HG02610 (cell line): Measurements from ENCODE around the gene TTI1.

Source experiments
- ATAC-seq: cut with Tn5 transposase; IDR thresholded peaks from one replicate; pipeline ENCODE4 v1.9.1; 2021; ENCODE audit warnings: mild to moderate bottlenecking, moderate library complexity; ENCODE audit not compliant: unreplicated experiment

Gene TTI1

DNA sequence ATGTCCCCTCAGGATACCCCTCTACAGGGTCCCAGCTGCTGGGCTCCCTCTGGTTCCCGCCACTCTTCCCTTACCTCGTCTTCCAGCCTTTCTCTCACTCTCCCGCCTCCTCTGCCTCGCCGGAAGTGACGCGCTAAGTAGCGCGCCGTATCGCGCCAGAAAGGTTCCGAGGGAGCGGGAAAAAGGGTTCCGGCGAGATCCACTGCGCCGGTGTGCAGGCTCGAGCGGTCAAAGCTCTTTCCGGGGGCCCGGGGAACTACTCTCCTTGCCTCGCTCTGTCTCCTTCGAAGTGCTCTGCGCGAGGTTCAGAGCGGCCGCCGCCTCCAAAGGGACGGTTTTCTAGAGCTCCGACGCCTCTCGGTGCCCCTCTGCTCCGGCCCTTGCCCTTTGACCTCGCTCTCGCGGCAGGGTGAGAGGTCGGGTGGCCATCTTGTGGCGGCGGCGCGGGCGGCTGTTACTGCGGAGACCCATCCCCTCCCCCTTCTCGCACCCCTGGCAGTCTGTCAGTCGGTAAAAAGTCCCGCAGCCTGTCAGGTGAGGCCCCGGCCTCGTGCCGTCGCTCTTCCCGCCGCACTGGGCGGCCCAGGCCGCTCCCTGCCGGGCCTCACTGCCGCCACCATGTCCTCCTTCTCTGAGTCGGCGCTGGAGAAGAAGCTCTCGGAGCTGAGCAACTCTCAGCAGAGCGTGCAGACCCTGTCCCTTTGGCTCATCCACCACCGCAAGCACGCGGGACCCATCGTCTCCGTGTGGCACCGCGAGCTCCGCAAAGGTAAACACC, at the start of gene TTI1, which contains the start of gene RPRD1B:
Gene TTI1 (minus strand): TSS at position 127 of the 778 bp plus-strand sequence. CDS start 19,640 bp downstream, outside the sequence.
Gene RPRD1B (plus strand): TSS at position 417 of the 778 bp plus-strand sequence. CDS start 202 bp downstream, at position 619.
- ATAC-seq, result peak; percentile 80

DNA sequence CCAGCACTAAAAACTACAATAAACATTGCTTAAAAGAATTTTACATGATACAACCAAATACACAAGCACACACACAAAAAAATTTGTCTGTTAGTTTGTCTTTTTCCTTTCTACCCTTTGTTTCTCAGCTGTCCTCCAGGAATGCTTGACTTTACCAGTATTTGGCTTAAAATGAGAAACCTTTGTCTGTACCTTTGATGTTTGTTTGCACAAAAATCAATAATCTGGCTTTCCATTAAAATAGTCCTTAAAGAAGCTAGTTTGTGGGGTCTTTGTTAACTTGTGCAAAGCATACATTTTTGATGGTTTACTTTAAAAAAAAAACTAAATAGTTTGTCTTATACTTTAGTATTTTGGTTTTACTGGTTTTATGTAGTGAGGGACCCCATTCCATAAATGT, 49.6 kb upstream of the TTI1 start:
- no peak for ATAC-seq

DNA sequence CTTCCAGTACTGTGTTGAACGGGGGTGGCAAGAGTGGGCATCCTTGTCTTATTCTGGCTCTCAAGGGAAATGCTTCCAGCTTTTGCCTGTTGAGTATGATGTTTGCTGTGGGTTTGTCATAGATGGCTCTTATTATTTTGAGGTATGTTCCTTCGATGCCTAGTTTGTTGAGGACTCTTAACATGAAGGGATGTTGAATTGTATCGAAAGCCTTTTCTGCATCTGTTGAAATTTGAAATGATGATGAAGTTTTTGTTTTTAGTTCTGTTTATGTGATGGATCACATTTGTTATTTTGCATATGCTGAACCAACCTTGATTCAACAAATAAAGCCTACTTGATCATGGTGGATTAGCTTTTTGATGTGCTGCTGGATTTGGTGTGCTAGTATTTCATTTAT, 48.3 kb upstream of the TTI1 start:
- ATAC-seq, result no peak

DNA sequence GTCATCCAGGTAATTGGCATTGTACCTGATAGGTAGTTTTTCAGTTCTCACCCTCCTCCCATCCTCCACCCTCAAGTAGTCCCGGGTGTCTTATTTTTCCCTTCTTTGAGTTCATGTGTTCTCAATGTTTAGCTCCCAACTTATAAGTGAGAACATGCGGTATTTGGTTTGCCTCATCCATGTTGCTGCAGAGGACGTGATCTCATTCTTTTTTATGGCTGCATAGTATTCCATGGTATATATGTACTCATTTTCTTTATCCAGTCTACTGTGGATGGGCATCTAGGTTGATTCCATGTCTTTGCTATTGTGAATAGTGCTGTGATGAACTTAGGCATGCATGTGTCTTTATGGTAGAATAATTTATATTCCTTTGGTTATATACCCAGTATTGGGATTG, 46.1 kb upstream of the TTI1 start:
- ATAC-seq, result no peak

DNA sequence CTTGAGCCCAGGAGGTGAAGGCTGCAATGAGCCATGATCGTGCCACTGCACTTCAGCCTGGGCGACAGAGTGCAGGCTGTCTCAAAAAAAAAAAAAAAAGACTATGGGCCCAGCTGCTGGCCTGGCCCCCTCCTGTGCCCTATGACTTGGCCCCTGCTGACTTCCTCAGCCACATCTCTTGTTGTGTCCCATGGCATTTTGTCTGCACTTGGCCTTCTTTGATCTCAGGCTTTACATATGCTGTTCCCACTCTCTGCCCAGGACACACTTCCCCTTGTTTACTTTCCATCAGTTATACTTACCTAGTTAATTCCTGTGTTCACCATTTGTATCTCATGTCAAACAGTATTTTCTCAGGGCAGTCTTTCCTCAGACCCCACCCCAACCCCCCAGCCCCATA, 44.8 kb upstream of the TTI1 start:
- no peak for ATAC-seq

DNA sequence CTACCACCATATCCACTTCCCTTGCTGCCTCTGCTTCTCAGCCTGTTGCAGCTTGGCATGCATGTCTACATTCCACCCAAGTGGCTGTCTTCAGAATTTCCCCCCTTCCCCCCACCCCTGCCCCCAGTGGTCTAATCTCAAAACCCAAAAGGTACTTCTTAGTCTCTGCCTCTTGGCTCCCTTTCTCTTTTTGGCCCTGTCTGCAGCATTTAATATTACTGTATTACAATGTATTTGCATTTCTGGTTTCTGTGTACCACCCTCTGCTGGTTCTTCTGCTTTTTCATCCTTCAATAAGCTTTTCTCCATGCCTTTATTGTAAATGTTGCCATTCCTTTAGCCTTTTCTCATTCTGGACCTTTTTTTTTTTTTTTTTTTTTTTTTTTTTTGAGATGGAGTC, 43.3 kb upstream of the TTI1 start:
- no peak for ATAC-seq

DNA sequence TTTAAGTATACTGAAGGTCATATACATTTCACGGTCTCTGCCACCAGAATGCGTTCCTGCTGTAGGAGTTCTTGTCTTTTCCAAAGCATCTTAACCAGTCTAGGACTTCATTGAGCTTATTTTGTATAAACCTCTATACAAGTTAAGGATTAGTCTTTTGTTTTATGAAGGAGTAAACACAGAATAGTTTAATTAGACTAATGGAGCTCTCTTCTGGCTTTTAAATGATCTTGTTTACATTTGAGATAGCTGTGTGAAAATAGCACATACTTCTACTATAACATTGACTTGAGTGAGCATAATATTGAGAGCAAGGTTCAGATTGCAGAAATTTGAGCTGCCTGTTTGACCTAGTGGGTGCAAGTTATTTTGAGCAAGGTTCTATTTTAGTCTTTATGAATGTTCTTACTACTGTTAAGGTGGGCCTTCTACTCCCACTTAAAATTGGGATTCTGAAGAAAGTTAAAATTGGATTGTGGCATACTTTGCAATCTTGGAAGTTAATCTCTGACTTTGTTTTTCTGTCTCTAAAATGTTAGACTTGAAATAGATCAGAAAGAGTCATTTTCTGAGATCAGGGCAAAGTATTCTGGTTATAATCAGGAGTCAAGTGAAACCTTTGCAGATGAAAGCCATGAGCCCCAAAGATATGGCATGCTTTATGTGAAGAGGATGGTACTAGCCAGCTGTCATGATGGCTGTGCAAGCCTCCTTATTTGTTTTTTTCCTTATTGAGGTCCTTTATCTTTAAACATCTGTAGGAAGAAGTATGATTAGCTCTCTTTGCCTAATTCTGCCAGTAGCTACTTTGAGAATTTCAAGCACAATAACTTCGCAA, 42.1 kb upstream of the TTI1 start:
- ATAC-seq, result no peak

DNA sequence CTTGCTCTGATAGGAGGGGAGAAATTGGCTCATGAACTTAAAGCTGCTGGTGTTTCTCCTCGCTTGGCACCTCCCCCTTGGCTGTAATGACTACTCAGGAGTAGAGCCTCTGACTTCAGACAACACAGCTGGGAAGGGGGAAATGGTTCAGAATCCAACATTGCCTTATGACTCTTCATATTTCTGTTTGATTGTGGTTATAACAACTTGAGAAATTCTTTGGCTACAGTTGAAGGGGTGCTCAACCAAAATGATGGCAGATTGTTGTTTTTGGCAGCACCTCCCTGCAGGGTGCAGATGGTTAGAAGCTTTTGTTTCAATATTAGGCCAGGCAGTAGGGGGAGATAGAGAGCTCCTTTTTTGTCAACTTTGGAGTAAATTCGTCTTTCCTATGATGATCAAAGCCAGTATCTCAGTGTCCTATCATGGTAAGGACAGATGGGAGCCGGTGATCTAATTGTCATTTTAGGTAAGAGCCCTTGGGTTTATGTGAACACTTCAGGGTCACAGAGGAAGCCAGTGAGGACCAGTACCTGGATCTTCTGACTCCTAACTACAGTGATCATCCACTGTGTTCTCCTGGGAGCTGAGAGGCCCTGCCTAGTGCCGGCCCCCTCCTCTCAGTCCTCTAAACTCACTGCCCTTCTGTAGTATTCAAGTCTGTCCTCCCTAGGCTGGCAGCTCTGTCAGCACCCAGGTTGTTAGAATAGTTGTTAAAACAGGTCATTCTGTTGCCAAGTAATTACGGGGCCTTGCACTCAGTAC, 40.2 kb upstream of the TTI1 start:
- ATAC-seq, result no peak

DNA sequence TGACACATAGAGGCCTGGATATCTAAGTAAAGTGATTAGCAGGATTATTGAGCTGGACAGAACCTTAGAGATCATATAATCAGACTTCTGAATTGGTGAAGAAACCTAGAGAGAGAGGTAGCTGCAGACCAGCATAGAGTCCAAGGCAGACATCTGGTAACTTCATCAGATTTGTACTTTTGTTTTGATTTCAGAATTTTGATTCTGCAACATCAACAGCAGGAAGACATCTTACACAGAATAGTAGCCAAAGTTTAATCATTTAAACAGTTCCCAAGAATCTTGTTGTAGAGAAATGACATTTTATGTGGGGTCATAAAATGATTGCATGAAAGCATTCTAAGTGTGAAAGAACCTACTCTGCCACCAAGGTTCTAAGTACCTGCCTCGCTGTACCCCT, 39.6 kb upstream of the TTI1 start:
- no peak for ATAC-seq

DNA sequence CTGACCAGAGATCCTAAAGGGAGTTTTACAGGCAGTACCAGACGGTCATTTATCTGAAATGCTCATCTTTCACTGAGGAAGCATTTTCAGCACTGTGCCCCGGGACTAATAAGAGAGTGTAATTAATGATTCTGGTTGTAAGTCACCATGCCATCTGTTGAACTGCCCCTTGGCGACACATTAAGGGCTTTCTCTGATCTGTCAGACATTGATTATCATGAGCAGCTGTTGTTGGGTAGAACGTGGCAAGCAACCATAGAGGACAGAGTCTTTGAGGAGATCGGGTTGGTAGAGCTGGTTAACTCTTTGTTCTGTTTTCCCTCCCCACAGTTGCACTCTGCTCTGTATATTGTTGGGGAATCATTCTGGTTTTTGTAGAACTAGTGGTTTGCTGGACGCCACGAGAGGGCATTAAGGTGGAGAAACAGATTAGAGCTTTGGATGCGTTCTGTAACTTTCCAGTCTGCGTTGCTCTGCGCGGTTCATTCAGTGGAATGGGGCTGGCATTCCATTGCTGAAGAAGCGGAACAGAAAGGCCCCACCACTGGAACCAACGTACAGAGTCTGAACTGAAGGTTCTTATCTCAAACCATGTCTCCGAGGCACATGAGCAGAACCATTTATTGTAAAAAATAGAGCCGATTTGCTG, 34.6 kb upstream of the TTI1 start:
- ATAC-seq, result no peak

DNA sequence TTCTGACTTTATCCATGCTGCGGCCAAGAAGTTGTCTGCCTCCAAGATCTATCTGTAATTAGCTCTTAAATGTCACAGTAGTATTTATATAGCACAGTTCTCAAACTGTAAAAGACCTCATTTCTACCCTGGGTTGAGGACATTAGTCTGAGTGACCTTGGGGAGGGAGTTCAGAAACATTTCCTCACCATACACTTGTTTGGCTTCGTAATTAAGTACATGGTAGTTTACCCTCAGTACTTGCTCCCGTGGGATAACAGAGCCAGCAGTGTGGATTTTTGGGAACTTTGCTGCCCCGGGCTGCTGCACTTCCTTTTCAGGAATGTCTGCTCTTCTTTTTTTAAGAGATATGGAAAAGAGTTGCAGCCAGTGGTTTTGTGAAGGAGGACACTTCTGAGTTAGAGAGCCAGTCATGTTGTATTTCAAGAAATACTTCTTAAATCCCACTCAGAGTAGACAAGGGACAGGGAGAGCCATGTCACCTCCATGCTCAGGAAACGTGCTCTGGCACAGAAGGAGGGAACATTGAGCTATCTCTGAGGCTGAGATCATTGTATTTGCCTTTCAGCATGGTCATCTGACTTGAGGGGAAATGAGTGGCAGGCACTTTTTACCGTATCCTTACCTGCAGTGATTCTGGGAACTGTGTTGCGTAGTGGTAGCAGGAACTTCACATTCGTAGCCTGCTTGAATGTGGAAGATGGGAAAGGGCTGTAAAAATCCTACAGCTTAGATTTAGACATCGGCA, 33.9 kb upstream of the TTI1 start:
- ATAC-seq, result no peak

DNA sequence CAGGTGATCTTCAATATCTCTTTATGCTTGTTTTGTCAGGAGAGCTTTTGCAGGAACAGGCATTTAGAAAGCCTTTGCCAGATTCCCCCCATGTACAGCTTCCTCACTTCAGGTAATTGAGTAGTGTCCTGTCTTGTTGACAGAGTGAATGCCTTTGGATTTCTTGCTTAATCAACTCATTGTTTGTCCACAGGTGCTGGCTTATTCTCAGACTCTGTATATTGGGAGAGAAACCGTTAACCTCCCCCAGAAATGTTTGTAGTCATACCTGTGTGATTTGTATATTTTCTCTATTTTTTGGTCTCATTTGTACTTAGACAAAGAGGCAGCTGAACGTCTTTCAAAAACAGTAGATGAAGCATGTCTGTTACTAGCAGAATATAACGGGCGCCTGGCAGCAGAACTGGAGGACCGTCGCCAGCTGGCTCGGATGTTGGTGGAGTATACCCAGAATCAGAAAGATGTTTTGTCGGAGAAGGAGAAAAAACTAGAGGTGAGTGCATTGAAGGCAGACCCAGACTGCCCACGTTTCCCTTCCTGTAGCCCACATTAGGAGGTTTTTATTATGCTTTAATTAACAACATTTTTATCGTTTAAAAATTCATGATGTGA, 32.6 kb upstream of the TTI1 start:
- ATAC-seq, result no peak

DNA sequence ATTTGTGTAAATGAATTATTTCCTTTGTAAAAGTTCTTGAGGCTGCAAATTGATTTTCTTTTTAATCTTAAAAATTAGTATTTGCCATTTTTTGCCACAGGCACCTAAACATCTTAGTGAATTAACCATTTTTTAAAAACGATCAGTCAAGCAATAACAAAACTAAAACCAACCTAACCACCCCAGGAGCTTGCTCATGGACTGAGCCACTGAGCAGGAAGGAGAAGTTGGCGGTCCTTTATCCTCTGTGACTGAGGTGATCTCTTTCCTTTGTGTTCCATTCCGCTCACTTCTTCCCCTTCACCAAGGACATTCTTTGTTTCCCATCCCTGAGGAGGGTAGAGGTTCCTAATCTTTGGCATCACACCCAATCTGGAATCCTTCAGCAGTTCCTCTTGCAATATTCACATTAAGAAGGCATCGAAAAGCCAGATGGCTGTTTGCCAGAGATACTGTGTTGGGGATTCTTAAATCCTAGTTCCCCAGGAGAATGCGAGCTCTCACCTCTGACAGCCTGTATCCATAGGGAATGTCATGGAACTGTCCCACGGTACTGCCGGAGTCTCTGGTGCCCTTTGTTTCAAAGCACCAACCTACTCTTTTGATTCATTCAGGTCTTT, 30.8 kb upstream of the TTI1 start:
- ATAC-seq, result no peak

DNA sequence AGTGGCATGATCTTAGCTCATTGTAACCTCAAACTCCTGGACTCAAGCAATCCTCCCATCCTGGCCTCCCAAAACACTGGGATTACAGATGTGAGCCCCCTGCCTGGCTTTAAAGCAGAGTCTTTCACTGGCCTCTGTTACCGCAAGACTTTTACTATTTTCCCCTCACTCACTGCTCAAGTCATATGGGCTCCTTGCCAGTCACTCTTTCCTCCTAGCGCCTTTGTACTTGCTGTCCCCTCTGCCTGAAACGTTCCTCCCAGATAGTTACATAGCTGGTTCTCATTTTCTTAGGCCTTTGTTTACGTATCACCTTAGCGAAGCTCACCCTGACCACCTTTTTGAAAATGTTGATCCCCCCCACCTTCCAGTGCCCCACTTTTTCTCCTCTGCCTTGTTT, 29.6 kb upstream of the TTI1 start:
- no peak for ATAC-seq

DNA sequence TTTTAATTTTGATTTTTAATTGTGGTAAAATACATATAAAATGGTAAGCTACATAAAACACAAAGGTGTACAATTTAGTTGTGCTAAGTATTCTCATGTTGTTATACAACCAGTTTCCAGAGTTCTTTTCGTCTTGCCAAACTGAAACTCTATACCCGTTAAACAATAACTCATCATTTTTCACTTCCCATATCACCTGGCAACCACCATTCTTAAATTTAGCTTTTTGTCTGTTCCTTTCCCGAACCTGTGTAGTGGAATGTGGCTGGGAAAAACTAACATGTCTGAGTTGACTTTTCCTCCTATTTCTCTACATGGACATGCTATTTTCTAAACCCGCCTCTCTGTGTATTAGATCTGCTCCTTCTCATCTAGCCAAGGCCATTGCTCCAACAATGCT, 27.9 kb upstream of the TTI1 start:
- ATAC-seq, result no peak

DNA sequence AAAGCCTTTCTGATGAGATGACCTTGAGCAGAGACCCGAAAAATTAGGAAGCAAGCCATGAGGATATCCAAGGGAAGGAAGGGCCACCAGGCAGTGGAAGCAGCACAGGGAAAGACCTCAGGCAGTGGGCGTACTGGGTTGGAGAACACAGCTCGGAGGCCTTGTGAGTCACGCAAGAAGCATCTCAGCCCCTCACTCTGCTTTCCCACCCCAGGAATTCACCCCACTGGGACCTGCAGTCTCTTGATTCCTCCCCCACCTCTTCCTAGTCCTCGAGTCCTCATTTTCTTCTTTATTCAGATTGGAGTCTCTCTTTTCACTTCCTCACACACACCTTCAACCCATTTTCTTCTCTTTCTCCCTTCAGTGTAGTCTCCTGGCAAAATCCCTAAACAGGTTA, 27.3 kb upstream of the TTI1 start:
- no peak for ATAC-seq

DNA sequence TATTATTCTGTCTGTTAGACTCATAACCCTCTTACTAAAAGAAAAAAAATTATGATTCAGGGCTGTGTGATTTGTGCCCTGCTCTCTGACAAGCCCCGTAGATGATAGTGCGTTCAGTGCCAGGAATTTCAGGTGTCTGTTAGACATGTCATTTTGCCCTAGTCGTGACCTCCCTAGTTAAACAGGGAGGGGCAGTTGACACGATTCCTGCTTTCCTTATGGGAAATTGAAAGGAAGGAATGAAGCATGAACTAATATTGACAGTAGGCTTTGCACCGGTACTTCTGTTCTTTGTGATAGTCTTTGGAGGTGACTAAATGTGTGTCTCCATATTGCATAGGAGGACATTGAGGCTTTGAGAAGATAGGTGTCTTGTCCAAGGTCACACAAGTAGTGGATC, 26.6 kb upstream of the TTI1 start:
- no peak for ATAC-seq

DNA sequence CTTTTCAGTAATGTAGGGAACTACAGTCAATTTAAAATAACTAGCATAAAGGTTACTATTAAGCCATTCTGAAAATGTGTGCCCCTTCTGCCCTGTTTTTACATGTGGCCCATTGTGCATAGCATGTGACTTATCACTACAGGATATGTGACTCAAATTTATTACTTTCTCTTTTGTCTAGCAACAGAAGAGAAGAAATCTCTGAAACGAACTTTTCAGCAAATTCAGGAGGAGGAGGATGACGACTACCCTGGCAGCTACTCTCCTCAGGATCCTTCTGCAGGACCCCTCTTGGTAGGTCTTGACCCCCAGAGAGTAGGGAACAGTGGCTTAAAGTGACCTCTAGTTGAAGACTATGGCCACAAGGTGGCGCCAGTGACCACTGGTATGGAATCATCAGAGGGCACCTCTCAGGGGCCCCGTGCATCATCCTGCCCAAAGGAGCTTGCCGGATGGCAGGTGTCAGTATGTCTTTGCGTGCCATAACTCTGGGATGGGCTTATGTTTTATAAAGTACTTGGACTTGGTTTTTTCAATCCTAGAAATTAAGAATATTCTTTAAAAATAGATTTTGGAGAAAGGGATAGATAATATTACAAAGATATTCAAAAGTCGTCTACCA, 24.2 kb upstream of the TTI1 start:
- ATAC-seq, result no peak

DNA sequence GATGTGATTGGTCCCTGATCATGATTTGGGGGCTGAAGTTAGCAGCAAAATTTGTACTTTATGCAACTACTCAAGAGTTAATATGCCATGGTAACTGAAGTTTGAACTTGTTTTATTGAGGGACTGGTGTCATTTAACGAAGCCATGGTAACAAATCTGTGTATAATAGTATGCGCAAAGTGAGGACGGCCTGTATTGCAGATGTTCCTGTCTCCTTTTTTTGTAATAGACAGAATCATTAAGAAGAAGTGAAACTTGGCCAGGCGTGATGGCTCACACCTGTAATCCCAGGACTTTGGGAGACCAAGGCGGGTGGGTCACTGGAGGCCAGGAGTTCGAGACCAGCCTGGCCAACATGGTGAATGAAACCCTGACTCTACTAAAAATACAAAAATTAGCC, 22.6 kb upstream of the TTI1 start:
- no peak for ATAC-seq
